Mammary epithelial cell (primary cell): ENCODE measurements around the gene CTNNA1.

Experiments used
- EZH2 ChIP-seq: IDR thresholded peaks from 2 replicates; pipeline ENCODE4 v1.6.1; 2012; ENCODE audit warnings: low read length, inconsistent platforms, borderline replicate concordance
- TF ChIP-seq, protein P1 (sequence below), 2 donors: IDR thresholded peaks in 1 of 2; conservative IDR thresholded peaks in 1 of 2; 2 replicates each; pipeline ENCODE4 v1.5.1; 2011 to 2012; ENCODE audit warnings: inconsistent platforms in 2 of 2, low read length in 2 of 2, mild to moderate bottlenecking in 2 of 2, control low read depth in 1 of 2, low read depth in 1 of 2; ENCODE audit not compliant: insufficient read depth in 1 of 2; ENCODE audit errors: extremely low read depth in 1 of 2

DNA sequence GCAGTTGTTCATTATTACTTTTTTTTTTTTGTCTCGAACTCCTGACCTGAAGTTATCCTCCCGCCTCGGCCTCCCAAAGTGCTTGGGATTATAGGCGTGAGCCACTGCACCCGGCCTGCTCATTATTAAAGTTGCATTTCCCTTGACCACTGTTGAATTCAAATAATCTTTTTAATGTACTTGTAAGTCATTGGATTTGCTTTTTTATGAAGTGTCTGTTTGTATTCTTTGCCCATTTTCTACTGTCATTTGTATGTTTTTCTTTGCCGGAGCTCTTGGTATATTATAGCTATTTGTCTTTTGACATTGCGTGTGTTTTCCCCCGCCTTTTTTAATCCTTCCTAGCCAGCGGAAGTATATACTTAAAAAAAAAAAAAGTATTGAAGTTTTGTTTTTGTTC is 99.9 kb downstream of the CTNNA1 start:
- TF ChIP-seq, protein P1, sequence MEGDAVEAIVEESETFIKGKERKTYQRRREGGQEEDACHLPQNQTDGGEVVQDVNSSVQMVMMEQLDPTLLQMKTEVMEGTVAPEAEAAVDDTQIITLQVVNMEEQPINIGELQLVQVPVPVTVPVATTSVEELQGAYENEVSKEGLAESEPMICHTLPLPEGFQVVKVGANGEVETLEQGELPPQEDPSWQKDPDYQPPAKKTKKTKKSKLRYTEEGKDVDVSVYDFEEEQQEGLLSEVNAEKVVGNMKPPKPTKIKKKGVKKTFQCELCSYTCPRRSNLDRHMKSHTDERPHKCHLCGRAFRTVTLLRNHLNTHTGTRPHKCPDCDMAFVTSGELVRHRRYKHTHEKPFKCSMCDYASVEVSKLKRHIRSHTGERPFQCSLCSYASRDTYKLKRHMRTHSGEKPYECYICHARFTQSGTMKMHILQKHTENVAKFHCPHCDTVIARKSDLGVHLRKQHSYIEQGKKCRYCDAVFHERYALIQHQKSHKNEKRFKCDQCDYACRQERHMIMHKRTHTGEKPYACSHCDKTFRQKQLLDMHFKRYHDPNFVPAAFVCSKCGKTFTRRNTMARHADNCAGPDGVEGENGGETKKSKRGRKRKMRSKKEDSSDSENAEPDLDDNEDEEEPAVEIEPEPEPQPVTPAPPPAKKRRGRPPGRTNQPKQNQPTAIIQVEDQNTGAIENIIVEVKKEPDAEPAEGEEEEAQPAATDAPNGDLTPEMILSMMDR (conservative IDR thresholded peaks at IDR 0.05 in 1 of 2, IDR thresholded peaks at IDR 0.05 in 1 of 2; ENCODE audit: extremely low read depth in 1 of 2, insufficient read depth in 1 of 2, low read depth in 1 of 2, low read length in 2 of 2): no peak
- TF ChIP-seq EZH2: no peak
